HG03108 (cell line): Measurements from ENCODE around the gene CCNQ.

ENCODE experiments used
- ATAC-seq: cut with Tn5 transposase; IDR thresholded peaks from one replicate; pipeline ENCODE4 v1.9.1; 2021; ENCODE audit warnings: moderate library complexity; ENCODE audit not compliant: unreplicated experiment

CCNQ gene

DNA sequence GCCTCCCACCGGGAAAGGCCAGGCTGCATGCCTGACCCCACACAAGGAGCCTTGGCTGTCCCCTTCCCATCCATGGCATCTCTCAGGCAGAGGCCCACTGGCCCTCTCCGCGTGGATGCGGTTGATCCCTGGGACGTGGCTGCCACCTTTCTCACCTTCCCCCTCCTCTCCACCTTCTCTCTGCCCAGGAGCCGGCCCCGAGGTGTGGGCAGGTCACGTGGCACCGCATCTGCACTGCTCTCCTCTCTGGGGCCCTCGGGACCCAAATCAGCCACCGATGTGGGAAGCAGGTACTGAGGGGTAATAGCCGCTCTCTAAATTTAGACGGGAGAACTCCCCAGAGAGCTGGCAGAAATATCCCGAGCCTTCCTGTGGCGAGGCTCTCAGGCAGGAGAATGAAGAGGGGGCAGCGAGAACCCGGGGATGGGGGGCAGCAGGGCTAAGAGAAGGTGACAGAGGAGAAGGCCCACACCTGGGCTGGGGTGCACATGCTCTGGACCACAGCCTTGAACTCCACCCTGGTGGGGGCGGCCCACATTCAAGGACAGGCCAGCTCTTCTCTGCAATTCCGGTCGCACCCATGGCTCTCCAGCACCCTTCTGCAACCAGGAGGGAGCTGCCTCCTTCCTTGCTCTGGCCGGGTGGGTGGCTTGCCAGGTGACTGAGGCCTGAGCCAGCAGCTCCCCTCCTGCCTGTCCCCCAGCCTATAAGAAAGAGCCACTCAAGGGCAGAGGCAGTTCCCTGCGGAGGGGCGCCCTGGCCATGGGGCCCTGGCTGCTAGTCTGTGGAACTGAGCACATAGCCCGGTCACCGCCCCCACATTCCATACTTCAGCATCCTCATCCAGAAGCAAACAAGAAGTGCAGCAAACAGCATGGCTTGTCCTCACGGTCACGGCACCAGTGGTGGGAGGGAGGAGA is 38.4 kb upstream of the CCNQ start:
- ATAC-seq: no peak

- no peak for ATAC-seq
These were observed 37.8 kb upstream of the CCNQ start for GRCh38 chrX:153636716-153637115.

DNA sequence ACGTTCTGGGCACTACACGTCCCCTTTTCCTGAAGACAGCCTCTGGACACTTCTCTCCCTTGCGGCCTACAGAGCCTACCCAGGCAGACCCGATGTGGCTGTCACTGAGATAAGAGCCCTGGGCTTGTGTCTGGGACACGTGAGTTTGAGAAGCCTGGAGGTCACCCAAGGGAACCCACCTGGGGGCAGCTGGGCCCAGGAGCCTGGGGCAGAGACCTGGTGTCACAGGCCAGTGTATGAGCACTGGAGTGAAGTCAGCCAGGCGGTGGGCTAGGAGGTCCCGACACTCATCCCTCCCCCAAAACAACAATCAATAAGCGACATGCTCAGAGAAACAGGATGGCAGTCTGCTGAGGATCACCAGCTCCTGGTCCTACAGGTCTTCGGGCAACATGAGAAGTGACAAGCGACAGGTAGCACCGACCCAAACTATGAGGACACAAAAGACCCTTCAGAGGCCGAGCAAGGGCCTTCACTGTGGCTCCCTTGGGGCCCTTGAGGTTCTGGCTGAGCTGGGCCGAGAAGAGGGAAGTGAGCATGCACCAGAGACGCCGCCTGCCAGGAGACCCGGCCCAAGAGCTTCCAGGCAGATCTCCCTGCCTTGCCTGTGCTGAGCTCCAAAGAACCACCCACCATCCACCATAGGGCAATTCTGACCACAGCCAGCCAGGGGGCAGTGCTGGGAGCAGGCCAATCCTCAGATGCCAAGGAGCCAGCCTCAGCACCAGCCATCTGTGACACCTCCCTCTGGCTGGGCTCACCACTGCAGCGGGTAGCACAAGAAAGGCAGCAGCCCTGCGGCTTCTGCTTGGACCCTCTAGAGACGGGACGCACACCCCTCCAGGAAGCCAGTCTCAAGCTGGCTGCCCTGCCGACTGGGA is 37.1 kb upstream of the CCNQ start:
- ATAC-seq: no peak

DNA sequence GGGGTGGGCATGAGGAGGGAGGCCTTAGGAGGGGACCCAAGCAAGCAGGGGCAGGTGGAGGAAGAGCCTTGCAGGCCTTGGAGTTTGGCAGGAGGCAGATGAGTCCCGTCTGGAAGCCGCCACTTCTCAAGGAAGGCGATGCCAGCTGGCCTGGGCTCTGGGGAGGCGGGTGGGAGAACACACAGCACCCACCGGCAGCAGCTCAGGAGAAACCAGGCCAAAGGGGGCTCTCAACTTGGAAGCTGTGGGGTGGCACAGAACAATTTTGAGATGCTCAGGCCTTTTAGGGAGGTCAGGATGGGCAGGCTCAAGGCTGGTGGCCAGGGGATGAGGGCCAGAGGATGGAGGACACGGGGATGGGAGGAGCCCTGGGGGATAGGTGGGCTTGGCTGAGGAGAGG is 36.4 kb upstream of the CCNQ start:
- ATAC-seq: no peak

- no peak for ATAC-seq
These were observed 35.9 kb upstream of the CCNQ start for GRCh38 chrX:153634832-153635231.

DNA sequence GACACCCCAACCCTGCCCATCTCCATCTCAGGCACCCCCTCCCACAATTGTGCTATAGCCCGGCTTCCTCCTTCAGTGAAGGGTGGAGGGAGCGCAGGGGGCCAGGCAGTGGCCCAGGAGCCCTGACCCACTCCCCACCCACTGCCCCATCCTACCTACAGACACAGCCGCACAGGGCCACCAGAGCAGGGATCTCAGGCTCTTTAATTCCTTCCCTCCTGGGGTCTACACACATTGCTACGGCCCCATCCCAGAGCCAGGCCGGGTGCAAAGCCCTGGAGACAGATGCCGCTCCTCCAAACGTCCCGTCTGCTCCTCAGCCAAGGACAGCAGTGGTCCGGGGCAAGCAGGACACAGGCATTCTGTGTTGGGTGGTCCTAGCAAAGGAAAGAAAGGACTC is 35.3 kb upstream of the CCNQ start:
- ATAC-seq: no peak

- ATAC-seq: no peak
These were observed 34.8 kb upstream of the CCNQ start for GRCh38 chrX:153633607-153634180.

DNA sequence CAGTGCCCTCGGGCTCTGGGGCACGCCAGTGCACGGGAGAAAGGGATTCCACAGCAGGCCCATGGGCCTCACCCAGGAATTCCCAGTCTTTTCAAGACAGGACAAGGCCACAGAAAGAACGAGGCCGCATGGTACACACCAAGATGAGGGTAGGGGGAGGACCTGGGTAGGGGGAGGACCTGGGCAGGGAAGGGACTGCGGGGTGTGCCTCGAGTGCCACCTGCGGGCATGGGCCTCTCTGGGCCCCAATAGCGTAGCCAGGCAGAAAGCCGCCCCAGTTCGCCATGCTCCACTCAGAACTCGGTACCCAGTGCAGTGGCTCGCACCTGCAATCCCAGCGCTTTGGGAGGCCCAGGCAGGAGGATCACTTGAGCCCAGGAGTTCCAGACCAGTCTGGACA is 34.1 kb upstream of the CCNQ start:
- ATAC-seq: no peak

DNA sequence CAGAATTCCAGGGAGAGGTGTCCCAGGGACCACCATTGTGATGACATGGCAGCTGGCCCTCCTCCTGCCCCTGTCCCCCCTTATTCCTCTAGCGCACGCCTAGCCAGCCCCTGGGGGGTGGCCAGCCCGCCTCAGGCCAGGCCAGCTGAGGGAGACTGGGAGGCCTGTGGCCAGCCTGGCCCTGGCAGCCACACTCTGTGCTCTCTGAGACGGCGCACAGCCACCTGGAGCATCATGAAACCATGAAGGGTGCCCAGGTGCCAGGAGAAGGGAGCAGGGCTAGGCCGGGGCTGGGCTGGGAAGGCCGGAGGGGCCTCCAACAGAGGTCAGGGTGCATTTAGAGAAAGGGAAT is 33.6 kb upstream of the CCNQ start:
- ATAC-seq: no peak

- no peak for ATAC-seq
These were observed 33.1 kb upstream of the CCNQ start for GRCh38 chrX:153631907-153632594.

GRCh38 chrX:153631346-153631745 is 32.4 kb upstream of the CCNQ start:
- no peak for ATAC-seq

DNA sequence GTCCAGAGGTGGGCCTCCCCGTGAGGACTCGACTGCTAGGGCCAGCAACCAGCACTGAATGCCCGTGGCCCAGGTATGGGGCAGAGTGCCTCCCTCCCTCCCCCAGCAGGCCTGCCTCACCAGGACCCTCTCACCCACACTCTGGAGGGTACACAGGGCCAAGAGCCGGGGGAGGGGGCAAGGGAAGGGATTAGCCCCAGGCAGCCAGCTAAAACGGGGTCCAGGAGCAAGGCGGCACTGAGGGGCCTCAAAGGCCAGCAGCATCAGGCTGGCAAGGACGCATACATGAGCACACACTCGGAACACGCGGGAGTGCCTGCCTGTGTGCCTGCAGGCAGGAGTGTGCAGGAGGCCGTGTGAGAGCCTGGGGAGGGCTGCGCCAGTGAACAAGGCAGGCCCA is 29.7 kb upstream of the CCNQ start:
- no peak for ATAC-seq

DNA sequence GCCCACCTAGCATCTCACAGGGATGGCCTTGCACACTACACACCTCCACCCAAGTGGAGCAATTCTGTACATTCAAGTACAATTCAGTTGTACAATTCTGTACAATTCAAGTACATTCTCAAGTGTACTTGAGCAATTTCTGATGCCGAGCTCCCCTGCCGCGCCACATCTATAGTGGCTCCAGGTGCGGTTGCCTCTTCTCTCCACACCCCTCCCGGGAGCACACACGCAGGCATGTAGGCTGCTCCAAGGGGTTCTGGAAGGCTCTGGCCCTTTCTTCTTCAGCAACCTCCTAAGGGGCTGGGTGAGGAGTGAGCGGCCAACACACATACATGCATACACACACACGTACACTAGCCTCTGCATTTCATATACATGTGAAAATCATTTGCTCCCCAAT is 29.2 kb upstream of the CCNQ start:
- ATAC-seq: no peak

DNA sequence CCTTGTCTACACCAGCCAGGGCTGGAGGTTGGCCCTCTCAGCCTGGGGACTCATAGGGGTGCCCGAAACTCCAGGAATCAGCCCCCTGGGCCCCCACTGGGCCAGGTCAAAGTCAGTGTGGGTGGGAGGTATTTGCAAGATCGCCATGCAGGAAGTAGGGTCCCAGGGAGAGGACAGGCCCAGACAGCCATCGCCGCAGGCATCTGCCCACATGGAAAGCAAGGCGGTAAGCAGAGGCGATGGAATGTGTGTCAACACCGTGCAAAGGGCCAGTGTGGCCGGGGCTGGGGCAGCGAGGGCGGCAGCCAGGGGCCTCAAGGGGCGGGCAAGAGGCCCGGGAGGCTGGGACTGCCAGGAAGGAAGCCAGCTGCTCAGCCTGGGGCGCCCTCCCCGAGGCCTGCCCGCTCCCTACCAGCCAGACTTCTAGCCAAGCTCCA is 28.8 kb upstream of the CCNQ start:
- ATAC-seq: no peak

- ATAC-seq: no peak
These were observed 28.1 kb upstream of the CCNQ start for GRCh38 chrX:153626863-153627674.

DNA sequence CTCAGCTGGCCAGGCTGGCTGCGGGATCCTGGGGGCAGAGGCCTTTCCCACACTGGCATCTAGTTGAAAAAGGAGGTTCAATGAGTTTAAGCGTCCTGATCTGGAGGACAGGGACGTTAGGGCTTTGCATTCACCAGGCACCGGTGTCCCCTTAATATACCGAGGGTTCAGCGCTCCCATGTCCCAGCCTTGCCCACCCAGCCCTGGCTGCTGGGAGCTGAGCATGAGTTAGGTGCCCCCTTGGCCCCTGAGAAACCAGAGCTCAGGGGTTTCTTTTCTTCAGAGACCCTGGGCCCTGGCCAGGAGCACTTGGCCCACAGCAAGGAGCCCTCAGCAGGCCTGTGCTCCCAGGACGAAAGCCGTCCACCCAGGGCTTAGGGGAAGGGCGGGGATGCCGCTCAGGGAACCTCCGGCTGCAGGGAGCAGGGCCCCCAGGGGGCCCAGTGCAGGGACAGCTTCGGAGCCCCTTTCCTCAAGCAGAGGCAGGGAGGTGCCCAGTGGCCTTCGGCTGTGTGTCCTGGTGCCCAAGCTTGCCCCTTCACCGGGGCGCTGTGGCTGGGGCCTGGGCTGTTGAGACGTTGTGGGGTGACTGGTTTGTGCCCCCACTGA is 27.2 kb upstream of the CCNQ start:
- ATAC-seq: no peak

- ATAC-seq: no peak
These were observed 26.5 kb upstream of the CCNQ start for GRCh38 chrX:153625271-153626024.

- ATAC-seq: no peak
These were observed 25.5 kb upstream of the CCNQ start for GRCh38 chrX:153624196-153625091.
